COLO668 (cell line): Measurements from ENCODE around the gene GCFC2.
"Not testable (repeated sequence)": the region's sequence is repeated elsewhere in the genome, so short reads cannot be mapped to it uniquely, and the experiment has no call there.

Experiments
- DNase-seq: peaks from one replicate; lab custom pipeline; 2025; ENCODE audit not compliant: unreplicated experiment; lab: John Stamatoyannopoulos, UW

GCFC2 gene

DNA sequence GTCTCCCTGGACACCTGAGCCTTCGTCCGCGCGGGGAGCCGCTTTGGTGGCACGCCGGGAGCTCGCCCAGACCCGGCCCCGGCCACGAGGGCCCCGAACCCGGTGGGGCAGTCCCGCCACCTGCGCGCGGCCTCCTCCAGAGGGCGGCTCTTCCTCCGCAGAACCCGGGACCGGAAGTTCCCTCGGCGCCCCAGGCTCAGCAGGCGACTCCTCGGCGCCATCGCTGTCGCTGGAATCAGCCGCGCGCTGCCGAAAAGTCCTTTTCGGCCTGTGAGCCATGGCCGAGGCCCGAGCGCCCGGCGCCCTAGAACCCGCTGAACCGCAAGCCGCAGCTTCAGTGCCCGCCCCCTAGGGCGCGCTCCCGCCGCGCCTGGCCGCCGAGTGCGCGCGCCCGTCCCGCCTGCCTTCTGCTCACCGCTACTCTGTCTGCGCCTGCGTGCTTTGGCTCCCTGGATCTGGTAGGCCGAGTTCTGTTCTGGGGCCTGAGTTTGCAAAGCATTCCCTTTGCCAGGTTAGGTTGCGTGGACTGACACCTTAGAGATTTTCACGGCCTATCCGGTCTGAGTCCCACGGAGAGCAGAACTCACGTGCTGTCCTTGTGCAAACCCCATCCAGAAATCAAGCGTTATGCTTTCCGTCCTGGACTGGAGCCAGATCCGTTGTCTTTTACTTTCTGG is at the start of gene GCFC2:
Gene GCFC2, minus strand, starts transcription at position 339 of the 677 bp plus-strand sequence. Its CDS starts 60 bp downstream, at position 279.
- DNase-seq = peak; percentile 96

DNA sequence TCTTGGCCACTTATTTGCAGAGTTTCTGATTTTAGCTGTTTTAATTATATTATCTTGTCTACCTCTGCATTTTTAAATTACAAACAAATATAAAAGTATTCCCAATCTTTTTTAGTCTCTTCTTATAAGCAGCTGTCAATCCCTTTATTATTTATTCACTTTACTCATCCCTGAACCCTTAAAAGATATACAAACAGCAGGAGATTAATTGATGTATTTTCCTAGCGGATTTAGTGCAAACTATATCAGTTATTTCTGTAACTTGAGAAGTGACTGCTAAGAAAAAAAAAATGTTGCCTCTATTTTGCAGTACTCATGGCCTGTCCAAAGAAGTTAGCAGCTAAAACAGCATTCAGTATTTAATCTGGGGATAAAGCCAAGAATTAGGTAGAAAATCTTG is 42.1 kb upstream of the GCFC2 start:
- DNase-seq = no peak

DNA sequence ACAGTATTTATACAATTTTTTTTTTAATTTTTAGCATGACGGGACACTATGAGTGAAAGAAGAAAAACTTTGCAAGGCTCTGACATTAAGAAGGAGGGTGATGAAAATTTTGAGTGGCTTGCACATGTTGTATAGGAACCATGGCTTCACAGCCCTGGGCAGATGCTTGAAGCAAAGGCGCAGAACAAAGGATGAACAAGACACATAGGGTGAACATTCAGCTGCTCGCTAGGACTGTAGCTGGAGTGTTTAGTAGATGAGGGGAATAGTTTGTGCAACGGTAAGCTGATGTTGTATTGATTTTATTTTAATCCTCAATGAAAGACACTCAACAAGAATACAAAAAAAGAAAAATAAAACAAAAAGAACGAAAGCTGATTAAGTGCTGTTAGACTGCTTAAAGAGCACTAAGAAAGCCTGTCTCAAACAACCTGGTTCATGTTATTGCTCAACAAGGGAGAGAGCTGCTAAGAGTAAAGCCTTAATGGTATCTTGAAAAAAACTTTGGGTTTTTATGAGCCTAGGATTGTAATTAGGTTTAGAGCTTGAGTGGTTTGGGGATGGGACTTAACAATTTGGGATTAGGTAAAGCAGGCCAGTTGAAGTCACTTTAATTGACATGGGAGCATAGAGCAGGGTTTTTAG is 41.2 kb upstream of the GCFC2 start:
- no peak for DNase-seq

GRCh38 chr2:75751360-75751759 is 40.6 kb upstream of the GCFC2 start:
- no peak for DNase-seq

- no peak for DNase-seq
These were observed 27.2 kb upstream of the GCFC2 start for GRCh38 chr2:75737961-75738360.

GRCh38 chr2:75736276-75736675 is 25.6 kb upstream of the GCFC2 start:
- DNase-seq = no peak

DNA sequence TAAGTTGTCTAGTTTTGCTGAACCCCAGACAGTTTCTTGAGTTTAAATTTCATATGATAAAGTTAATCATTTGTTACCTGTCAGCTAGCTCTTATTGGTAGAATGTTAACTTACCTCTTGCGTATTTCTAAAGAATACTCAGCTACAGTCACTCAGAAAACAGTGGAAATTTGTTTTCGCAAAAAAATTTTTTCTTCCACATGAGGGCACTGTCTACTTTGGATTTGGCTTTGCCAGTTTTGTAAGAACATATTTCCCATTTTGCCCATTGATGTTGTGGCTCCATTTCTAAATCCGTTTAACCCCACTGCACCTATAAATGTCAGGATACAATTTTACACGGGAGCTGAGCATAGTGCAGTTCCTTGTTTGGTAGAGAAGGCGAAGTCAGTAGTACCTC is 19.1 kb upstream of the GCFC2 start:
- DNase-seq = no peak

- DNase-seq = no peak
These were observed 18.1 kb upstream of the GCFC2 start for GRCh38 chr2:75728614-75729419.

GRCh38 chr2:75722687-75723086 is 12.0 kb upstream of the GCFC2 start:
- DNase-seq = no peak

- no peak for DNase-seq
These were observed 9.8 kb upstream of the GCFC2 start for GRCh38 chr2:75720525-75720924.

DNA sequence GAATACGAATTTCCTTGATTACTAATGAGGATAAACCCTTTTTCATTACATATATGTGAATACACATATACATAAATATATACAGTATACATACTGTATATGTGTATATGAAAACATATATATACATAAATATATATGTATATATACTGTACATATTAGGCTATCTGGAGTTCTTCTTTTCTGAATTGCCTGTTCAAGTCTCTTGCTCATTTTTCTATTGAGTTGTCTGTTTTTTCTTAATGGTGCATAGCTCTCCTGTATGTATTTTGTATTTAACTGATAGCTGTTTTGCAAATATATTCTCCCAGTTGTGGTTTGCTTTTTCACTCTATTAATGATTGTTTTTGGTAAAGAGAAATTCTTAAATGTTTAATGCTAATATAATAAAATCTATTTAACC is 8.9 kb upstream of the GCFC2 start:
- DNase-seq = no peak

DNA sequence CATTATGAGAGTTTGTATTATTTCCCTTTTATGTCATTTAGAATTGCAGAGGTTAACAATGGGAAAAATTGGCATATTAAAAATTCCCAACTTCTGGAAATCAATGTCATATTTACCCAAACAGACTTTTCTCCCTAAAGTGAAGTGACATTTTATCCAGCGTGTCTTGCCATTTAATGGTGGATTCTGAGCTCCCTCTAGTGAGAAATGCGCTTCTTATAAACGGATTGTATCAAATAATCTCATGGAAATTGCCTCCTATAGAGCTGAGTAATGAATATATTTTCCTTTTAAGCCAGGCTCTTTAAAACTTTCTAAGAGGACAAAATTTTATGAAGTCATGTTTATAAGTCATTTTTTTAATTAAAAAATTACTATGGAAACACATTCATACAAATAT is 5.7 kb upstream of the GCFC2 start:
- DNase-seq = no peak

GRCh38 chr2:75711590-75711989 is 875 bp upstream of the GCFC2 start:
- not testable (repeated sequence) for DNase-seq

DNA sequence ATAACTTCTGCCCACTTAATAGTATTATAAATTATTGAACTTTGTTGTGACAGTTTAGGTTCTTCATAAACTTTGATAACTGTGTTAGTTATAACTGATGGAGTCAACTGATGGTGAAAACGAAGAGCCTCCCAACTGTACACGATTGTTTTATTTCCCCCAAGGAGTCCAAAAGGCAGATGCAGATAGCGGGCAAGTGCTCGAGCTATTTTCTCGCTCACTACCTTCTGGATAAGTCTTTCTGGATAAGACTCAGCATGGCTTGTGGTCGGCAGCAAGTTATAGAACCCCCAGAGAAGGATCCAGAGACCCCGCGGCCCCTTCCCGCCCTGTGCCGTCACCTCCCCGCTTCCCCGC is 517 bp downstream of the GCFC2 start:
- no peak for DNase-seq

- no peak for DNase-seq
These were observed 1.4 kb downstream of the GCFC2 start for GRCh38 chr2:75709297-75709696.

GRCh38 chr2:75707901-75708300 is 2.8 kb downstream of the GCFC2 start:
- no peak for DNase-seq

DNA sequence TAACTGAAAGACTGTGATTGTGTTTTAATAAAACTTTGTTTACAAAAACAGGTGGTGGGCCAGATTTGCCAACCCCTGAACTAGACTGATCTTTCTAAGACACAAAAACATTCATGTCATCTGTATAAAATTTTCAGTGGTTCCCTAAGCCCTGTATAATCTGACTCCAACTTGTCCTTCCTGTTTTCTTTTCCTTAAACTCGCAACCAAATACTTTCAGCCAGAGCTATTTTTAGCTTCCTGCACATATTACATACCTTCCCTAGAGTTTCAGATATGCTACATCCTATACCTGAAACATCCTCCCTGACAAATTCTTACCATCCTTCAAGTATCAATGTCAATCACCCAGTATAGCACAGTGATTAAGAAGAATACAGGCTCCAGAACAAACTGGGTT is 4.8 kb downstream of the GCFC2 start:
- DNase-seq = no peak

- no peak for DNase-seq
These were observed 7.0 kb downstream of the GCFC2 start for GRCh38 chr2:75703589-75704287.

DNA sequence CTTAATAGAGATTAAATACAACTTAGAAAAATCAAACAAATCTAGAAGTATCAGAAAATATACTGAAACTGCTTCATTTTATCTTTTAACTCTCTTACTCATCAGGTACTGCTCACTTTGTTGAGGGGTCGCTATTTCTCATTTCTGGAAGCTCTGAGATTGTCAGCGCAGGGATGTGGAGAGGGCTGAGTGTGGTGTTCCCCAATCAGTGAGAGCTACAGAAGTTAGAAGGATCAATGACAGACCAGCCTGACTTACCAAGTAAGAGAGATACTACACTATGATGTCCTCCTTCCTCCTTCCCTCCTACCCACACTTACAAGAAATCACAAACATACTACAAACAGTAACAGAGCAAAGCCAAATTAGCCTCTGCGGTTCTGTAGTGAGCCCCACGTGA is 8.1 kb downstream of the GCFC2 start:
- DNase-seq = no peak

DNA sequence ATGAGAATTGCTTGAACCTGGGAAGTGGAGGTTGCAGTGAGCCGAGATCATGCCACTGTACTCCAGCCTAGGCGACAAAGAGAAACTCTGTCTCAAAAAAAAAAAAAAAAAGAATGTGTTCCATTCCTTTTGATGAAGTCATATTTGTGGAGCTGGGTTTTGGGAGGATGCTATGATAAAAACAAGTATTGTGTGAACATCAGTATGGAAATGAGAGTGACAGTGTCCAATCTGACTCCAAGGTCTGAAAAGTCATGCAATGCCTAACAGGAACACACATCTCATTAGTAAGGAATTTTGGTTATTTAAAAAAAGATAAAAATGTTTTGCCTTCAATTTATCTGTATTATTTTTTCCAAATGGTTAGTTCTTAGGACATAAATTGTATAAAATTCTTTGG is 11.8 kb downstream of the GCFC2 start:
- no peak for DNase-seq

GRCh38 chr2:75688196-75688595 is 22.5 kb downstream of the GCFC2 start:
- no peak for DNase-seq

GRCh38 chr2:75683430-75683829 is 27.3 kb downstream of the GCFC2 start:
- DNase-seq = not testable (repeated sequence)
